Activated T-helper 17 cell treated with anti-CD3 and anti-CD28 coated beads, Interleukin-2, amount 50 U/mL, for 72 hours (primary cell): ENCODE measurements around the gene WDR17. TPM values are rescaled to one million over a fixed set of nuclear protein-coding genes. Genes with fewer than 3 reads are reported as not detected.

ENCODE experiments used
- ATAC-seq: fragments of 150-1000 bp; cut with Tn5 transposase; replicated peaks from 2 replicates; pipeline ENCODE4 v1.10.0; 2021; ENCODE audit warnings: mild to moderate bottlenecking, moderate library complexity
- H3K27ac Mint-ChIP-seq: one replicate; pipeline ENCODE4 v1.8.0; 2022; ENCODE audit warnings: mixed read lengths
- H3K27me3 Mint-ChIP-seq: one replicate; pipeline ENCODE4 v1.8.0; 2022; ENCODE audit warnings: mixed read lengths
- H3K36me3 Mint-ChIP-seq: one replicate; pipeline ENCODE4 v1.8.0; 2022; ENCODE audit warnings: low read depth, mild to moderate bottlenecking, mixed read lengths
- H3K4me1 Mint-ChIP-seq: one replicate; pipeline ENCODE4 v1.8.0; 2022; ENCODE audit warnings: mixed read lengths
- H3K4me3 Mint-ChIP-seq: one replicate; pipeline ENCODE4 v1.8.0; 2022; ENCODE audit warnings: mild to moderate bottlenecking, mixed read lengths
- H3K9me3 Mint-ChIP-seq: one replicate; pipeline ENCODE4 v1.8.0; 2022; ENCODE audit warnings: mixed read lengths
- total RNA-seq, 2 donors: library from RNA; stranded (reverse); gene quantifications; one replicate each; pipeline ENCODE4 v1.2.3, GENCODE V29; 2022

WDR17 gene
- 1 to 10 TPM; 1.3 to 2.9 TPM for total RNA-seq

DNA sequence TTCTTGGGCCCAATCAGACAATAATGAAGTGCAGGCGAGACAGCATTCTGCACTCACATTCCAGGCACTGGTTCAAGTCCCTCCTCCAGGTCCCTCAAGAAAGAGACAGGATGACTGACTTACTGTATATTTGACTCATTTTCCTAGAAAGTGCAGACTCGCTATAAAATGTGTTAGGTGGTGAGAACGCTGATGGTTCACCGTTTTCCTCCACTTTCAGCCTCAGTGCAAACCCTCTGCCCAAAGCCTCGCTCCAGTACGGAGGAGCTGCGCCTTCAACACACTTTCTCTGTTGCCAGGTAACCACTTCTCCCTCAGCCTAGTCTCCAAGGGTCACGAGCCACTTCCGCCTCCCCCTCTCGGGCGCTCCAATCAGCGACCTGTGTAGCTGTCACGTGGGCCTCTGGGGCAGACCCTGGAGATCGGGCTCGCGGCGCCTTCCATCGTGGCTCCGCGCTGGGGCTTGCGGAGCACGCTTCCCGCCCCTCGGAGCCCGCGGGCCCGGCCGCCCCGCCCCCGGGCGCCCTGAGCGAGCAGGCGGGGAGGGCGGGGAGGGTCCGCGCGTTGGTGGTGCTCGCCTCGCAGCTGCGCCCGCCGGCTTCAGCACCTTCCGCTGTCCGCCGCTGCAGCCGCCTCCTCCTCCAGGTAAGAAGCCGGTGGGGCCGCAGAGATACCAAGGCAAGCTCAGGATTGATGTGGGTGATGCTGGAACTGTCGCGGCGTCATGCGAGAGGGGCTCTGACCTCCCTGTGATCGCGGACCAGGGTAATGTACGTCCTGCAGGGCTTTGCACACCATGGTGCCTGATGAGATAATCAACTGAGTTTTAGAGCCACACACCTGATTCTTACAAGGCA is at the start of gene WDR17:
WDR17 (plus strand) TSS at position 407 of the 857 bp plus-strand sequence. CDS start 45,740 bp downstream, outside the sequence.
- peaks cover 23% of the 10 kb centered on the region for H3K27me3 Mint-ChIP-seq
- H3K4me3 Mint-ChIP-seq = peak within 1 kb of the TSS; percentile 86
- peak within 1 kb of the TSS; percentile 40 for H3K27ac Mint-ChIP-seq

DNA sequence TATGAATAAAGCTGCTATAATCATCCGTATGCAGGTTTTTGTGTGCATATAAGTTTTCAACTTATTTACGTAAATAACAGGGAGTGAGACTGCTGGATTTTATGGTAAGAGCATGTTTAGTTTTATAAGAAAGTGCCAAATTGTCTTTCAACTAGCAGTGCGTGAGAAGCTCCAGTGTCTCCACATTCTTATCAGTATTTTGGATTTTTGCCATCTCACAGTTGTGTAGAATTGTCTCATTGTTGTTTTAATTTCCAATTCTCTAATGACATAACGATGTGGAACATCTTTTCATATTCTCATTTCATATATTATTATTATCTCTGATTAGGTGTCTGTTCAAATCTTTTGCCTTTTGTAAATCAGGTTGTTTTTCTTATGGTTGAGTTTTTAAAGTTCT is 49.0 kb upstream of the WDR17 start:
- Mint-ChIP-seq H3K4me1 (no peaks in the 10 kb centered on the region), H3K36me3 (no peaks in the 10 kb centered on the region), H3K27me3 (peaks cover 7% of the 10 kb centered on the region), H3K27ac (no peak overlapping the region), H3K9me3 (peaks cover 5% of the 10 kb centered on the region), H3K4me3 (no peak overlapping the region)
- no peak for ATAC-seq

More for the DNA sequence above, at the start of gene WDR17:
- no peaks in the 10 kb centered on the region for H3K36me3 Mint-ChIP-seq
- H3K4me1 Mint-ChIP-seq = peaks cover 10% of the 10 kb centered on the region
- H3K9me3 Mint-ChIP-seq = no peaks in the 10 kb centered on the region
- peak; percentile 98 for ATAC-seq

DNA sequence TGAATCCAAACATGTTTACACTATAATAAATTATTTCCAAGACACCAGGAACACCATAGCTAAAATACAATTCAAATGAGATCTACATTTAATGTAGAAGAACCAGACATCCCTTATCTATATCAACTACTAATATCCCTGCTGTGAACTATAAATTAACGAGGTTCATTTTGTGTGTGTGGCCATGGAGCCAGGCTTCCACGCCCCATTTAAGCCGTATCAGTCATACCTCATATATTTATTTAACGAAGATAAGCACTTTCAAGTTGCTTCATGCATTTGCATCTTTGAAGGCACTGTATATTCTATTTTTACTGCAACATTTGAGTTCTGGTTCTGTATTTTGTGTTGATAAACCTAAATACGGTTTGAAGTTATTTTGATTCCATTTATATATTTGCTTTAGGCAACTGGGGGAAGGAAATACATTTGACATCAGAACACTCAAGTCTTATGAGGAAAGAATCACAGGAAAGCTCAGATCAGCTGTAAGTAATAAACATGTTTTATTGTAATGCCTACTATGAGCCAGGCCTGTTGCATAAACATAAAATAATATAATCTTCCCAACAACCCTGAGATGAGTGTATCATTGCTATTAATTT is 45.1 kb upstream of the WDR17 start:
- Mint-ChIP-seq H3K27ac (no peak overlapping the region), H3K4me1 (no peaks in the 10 kb centered on the region), H3K36me3 (no peaks in the 10 kb centered on the region), H3K9me3 (peaks cover 5% of the 10 kb centered on the region), H3K27me3 (peaks cover 18% of the 10 kb centered on the region), H3K4me3 (no peak overlapping the region)
- no peak for ATAC-seq

DNA sequence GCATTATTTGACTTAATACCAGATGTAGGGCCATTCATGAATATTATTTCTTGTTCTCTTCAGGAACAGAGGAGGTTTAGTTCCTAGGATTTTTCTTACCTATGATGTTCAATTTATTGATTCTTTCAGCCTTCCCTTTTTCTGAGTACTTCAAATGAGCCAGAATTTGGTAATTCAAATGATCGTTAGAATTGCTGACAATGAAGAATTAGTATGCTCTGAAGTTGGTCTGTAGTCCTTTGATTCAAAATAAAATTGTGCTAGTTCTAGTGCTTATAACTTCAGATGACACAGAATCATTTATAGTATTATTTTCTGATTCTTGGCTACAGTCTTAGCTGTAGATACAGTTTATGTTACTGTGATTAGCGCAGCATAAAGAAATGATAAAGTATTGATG is 35.2 kb upstream of the WDR17 start:
- Mint-ChIP-seq H3K4me3 (no peak overlapping the region), H3K27me3 (peaks cover 9% of the 10 kb centered on the region), H3K27ac (no peak overlapping the region), H3K4me1 (no peaks in the 10 kb centered on the region), H3K36me3 (no peaks in the 10 kb centered on the region), H3K9me3 (no peaks in the 10 kb centered on the region)
- no peak for ATAC-seq

DNA sequence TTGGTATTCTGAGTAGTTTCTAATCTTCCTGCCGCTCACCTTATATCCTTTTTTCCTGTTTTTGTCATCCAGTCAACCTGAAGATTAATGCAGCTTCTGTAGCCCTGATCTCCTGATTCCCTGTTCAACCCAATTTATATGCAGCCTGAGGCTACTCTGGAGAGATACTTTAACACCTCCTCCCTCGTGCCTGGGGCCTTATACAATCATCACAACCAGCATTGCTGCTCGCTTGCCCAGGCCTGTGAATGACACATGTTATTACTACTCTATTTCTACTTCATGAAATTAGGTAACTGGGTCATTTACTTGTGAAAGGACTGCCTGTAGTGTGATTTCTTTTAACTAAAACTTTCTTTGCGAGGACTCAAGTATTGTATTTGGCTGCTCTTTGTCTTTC is 33.7 kb upstream of the WDR17 start:
- H3K27me3 Mint-ChIP-seq = peaks cover 8% of the 10 kb centered on the region
- ATAC-seq = no peak
- H3K27ac Mint-ChIP-seq = no peak overlapping the region
- H3K9me3 Mint-ChIP-seq = no peaks in the 10 kb centered on the region
- no peaks in the 10 kb centered on the region for H3K36me3 Mint-ChIP-seq
- H3K4me1 Mint-ChIP-seq = no peaks in the 10 kb centered on the region
- no peak overlapping the region for H3K4me3 Mint-ChIP-seq

DNA sequence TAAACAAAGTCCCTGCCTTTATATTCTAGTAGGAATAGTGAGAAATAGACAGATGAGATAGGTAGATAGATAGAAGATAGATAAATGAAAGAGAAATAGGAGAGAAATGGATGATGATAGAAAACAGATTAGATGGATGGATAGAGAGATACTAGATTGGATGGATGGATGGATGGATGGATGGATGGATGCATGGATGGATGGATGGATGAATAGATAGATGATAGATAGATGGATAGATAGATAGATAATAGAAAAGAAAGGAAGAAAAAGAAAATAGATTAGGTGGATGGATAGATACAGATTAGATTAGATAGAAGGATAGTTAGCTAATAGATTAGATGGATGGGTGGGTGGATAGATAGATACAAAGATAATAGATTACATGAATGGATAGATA is 33.2 kb upstream of the WDR17 start:
- H3K27me3 Mint-ChIP-seq = peaks cover 6% of the 10 kb centered on the region
- no peak overlapping the region for H3K4me3 Mint-ChIP-seq
- no peaks in the 10 kb centered on the region for H3K9me3 Mint-ChIP-seq
- H3K4me1 Mint-ChIP-seq = no peaks in the 10 kb centered on the region
- H3K36me3 Mint-ChIP-seq = no peaks in the 10 kb centered on the region
- no peak overlapping the region for H3K27ac Mint-ChIP-seq
- no peak for ATAC-seq

DNA sequence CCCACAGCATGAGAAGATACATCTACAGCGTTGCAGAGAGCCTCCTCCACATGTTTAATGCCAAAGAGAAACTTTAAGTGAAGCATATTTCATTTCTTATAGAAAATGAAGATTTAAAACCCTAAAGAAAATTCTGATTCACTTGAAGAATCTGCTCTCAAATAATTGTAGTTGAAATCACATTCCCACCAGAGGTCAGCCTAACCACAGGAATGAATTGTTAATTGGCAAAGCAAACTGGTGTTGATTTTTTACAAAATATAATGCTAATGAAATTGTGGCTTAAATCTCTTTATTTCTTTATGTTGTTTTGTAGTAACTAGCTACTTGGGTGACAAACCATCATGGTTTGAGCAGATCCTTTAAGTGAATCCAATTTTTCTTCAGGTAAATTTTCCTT is 31.1 kb upstream of the WDR17 start:
- Mint-ChIP-seq H3K4me1 (no peaks in the 10 kb centered on the region), H3K27me3 (peaks cover 6% of the 10 kb centered on the region), H3K27ac (no peak overlapping the region), H3K36me3 (no peaks in the 10 kb centered on the region), H3K9me3 (no peaks in the 10 kb centered on the region), H3K4me3 (no peak overlapping the region)
- no peak for ATAC-seq

DNA sequence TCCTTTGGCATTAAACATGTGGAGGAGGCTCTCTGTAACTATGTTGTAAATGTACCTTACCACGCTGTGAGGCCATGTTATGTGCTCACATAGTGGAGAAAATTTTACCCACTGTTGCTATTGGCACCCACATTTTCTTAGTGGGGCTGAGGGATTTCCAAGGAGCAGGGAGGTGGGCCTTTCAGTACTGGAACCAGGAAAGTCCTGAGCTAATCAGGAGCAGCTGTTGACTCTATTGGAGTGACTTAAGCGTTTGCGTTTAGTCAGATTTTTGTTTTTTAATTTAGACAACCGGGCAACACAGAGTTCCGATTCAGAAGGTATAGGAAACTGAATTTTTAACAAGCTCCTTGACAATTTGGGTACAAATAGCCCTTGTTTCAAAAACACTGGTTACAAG is 30.7 kb upstream of the WDR17 start:
- Mint-ChIP-seq H3K36me3 (no peaks in the 10 kb centered on the region), H3K4me3 (no peak overlapping the region), H3K27ac (no peak overlapping the region), H3K27me3 (peaks cover 6% of the 10 kb centered on the region), H3K9me3 (no peaks in the 10 kb centered on the region), H3K4me1 (no peaks in the 10 kb centered on the region)
- no peak for ATAC-seq

DNA sequence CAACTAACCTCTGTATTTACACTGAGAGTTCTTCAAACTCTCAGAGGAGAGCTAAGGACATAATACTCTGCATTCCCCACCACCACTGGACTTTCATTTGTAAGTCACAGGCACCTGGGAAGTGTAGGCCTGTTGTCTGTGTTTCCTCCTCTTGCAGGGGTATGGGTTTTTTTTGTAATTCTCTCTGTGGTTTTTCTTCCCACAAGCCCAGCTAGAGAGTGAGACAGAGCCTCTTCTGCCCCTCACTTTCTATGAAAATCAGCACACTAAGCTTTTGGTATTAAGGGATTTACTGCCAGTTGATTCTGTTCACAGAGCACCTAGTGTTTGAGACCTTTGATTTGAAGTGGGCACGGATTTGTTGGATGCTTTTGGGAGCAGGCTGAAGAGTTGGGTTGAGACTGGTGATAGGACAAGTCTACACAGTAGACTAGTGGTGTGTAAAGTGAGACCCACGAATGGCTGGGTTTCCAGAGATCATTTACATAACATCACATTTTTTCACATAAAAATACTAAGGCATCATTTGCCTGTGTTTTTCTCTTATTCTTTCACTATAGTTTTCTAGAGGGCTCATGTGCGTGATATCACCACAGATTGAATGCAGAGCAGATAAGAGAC is 28.9 kb upstream of the WDR17 start:
- no peak for ATAC-seq
- Mint-ChIP-seq H3K9me3 (no peaks in the 10 kb centered on the region), H3K4me1 (no peaks in the 10 kb centered on the region), H3K4me3 (no peak overlapping the region), H3K27ac (no peak overlapping the region), H3K27me3 (peaks cover 11% of the 10 kb centered on the region), H3K36me3 (no peaks in the 10 kb centered on the region)

DNA sequence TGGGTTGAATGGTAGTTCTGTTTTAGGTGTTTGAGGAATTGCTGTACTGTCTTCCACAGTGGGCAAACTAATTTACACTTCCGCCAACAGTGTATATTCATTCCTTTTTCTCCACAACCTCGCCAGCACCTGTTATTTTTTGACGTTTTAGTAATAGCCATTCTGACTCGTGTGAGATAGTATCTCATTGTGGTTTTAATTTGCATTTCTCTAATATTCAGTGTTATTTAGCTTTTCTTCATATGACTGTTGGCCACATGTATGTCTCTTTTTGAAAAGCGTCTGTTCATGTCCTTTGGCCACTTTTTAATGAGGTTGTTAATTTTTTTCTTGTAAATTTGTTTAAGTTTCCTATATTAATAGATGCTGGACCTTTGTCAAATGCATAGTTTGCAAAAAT is 26.9 kb upstream of the WDR17 start:
- Mint-ChIP-seq H3K4me1 (no peaks in the 10 kb centered on the region), H3K27me3 (peaks cover 8% of the 10 kb centered on the region), H3K9me3 (no peaks in the 10 kb centered on the region), H3K27ac (no peak overlapping the region), H3K4me3 (no peak overlapping the region), H3K36me3 (no peaks in the 10 kb centered on the region)
- ATAC-seq = no peak

DNA sequence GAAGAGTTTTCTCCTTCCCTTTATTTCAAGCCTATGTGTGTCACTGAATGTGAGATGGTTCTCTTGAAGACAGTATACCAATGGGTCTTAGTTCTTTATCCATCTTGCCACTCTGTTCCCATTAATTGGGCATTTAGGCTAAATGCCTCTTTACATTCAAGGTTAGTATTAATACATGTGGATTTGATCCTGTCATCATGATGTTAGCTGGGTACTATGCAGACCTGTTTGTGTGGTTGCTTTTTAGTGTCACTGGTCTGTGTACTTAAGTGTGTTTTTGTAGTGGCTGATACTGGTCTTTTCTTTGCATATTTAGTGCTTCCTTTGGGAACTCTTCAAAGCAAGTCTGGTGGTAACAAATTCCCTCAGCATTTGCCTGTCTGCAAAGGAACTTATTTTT is 23.4 kb upstream of the WDR17 start:
- peaks cover 18% of the 10 kb centered on the region for H3K27me3 Mint-ChIP-seq
- H3K27ac Mint-ChIP-seq = no peak overlapping the region
- no peaks in the 10 kb centered on the region for H3K4me1 Mint-ChIP-seq
- H3K36me3 Mint-ChIP-seq = no peaks in the 10 kb centered on the region
- no peak overlapping the region for H3K4me3 Mint-ChIP-seq
- no peaks in the 10 kb centered on the region for H3K9me3 Mint-ChIP-seq
- no peak for ATAC-seq

DNA sequence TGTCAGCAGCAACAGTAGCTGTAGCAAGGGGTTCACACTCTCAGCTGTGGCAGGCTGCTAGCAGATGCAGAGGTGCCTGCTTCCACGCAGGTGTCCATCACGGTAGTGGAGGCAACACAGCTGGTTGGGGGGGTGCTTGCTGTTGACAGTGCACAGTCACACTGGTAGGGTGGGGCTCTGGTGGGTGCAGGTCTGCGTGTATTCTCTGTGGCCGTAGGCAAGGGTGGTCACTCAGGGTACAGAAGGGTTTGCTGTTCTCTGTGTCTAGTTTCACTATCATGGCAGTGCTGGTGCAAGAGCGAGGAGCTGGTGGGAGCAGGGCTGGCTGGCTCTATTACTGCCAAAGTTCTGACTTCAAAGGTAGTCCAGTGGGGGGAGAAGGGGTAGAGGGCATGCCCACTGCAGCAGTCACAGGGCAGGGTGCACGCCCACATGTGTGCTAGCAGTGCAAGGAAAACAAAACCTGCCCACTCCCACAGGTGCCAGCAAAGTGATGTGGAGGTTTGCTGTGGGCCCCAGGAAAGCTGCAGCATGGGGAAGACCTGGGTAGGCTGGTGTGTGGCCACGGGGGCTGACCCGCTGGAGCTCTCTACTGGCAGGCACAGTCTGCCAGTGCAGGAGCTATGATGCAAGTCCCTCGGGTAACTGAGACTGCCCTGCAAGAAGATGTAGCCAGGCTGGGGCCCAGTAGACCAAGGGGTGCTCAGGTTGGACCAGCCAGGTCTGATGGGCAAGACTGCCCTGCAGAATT is 21.6 kb upstream of the WDR17 start:
- no peak overlapping the region for H3K27ac Mint-ChIP-seq
- H3K9me3 Mint-ChIP-seq = no peaks in the 10 kb centered on the region
- H3K36me3 Mint-ChIP-seq = no peaks in the 10 kb centered on the region
- peaks cover 29% of the 10 kb centered on the region for H3K27me3 Mint-ChIP-seq
- ATAC-seq = no peak
- no peaks in the 10 kb centered on the region for H3K4me1 Mint-ChIP-seq
- H3K4me3 Mint-ChIP-seq = no peak overlapping the region

DNA sequence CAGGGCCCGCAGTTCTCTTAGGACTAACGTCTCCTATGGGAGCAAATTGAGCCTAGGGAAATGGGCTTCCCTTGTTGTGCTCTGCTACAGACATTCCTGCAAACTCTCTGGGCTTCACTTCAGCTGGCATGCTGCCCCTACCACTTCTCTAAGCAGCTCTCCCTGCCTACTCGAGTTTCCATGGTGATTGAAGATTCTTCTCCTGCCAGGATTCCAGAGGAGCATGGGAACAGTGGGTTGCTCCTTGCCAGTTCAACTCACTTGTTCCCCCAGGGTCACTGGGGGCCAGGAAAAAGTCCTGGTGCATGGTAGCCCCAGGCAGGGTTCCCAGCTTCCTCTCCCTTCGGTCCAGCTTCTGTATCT is 21.1 kb upstream of the WDR17 start:
- Mint-ChIP-seq H3K27ac (no peak overlapping the region), H3K9me3 (no peaks in the 10 kb centered on the region), H3K27me3 (peaks cover 29% of the 10 kb centered on the region), H3K4me3 (no peak overlapping the region), H3K4me1 (no peaks in the 10 kb centered on the region), H3K36me3 (no peaks in the 10 kb centered on the region)
- ATAC-seq = no peak

DNA sequence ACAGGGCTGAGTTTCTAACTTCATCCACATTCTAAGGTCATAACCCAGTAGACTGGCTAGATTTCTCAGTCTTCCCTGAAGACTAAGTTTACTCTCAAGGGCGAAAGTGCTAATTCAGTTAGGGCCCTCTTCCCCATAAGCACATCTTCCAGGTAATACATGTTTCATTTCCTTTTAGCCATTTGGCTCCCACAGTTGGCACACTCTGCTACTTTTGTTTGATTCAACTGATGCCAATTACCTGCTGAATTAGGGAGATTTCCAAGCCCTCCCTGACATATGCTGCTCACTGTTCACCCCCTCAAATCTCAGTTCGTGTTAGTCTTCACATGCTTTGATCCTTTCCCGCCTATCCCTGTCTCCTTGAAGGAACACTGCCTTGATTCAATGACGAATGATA is 17.0 kb upstream of the WDR17 start:
- Mint-ChIP-seq H3K27me3 (peaks cover 25% of the 10 kb centered on the region), H3K4me3 (no peak overlapping the region), H3K4me1 (peaks cover 5% of the 10 kb centered on the region), H3K27ac (no peak overlapping the region), H3K36me3 (no peaks in the 10 kb centered on the region), H3K9me3 (no peaks in the 10 kb centered on the region)
- ATAC-seq = no peak
